K562 (cell line): Measurements from ENCODE around the gene GLRX5. TPM values are rescaled to one million over a fixed set of nuclear protein-coding genes. Genes with fewer than 3 reads are reported as not detected.
A peak's percentile ranks its signal among the peaks of the same experiment; 100 is the strongest.

Source experiments
- ATAC-seq: fragments of 200-7000 bp; cut with Tn5 transposase; 3 replicates; pipeline ENCODE4 v1.9.1; 2020; ENCODE audit warnings: moderate library complexity
- BruUV-seq: library from RNA; stranded (reverse); fragments of 400-500 nt; replicated peaks from 2 replicates; lab custom pipeline; 2021; lab: Mats Ljungman, UMichigan
- CTCF ChIA-PET: fragments of 300-600 bp; formaldehyde crosslinking; extraction: SDS; loops from one replicate; lab custom pipeline; 2021; ENCODE audit warnings: low intra/inter-chr PET ratio; lab: Yijun Ruan, JAX
- POLR2A ChIA-PET: fragments of 300-600, 350-650 bp; sonication (Branson Sonifier 250); formaldehyde crosslinking; extraction: SDS; loops from one replicate; lab custom pipeline; 2021; ENCODE audit warnings: antibody characterized with exemption, inconsistent platforms; lab: Yijun Ruan, JAX
- DNase-seq, 4 experiments: peaks; one replicate each; pipeline versions ENCODE4 v3.0.0 to v3.0.0-alpha.2; 2011 to 2018; ENCODE audit warnings: low spot score in 3 of 4, mixed read lengths in 3 of 4; ENCODE audit errors: extremely low read depth in 1 of 4
- FAIRE-seq: peaks from 2 replicates; lab custom pipeline; 2011; peaks lifted over from hg19 to GRCh38; lab: Jason Lieb, UNC
- H2AFZ ChIP-seq: 2 replicates; pipeline ENCODE4 v1.6.0; 2011; ENCODE audit warnings: low read depth, low read length, control low read depth, inconsistent platforms
- H3K27ac ChIP-seq: fragments of 200-600 bp; 3 replicates; pipeline ENCODE4 v1.8.0; 2011; ENCODE audit warnings: low read depth, mild to moderate bottlenecking, control low read depth, inconsistent platforms, low read length, moderate library complexity, mixed read lengths; ENCODE audit errors: extremely low read depth
- H3K27me3 ChIP-seq, 2 experiments: fragments of 300-600 bp in 1 of 2; 2 replicates in 1 of 2; 3 replicates in 1 of 2; pipeline versions ENCODE4 v1.6.0 to v1.8.0; 2011; ENCODE audit warnings: inconsistent platforms in 2 of 2, low read length in 2 of 2, mild to moderate bottlenecking in 1 of 2, mixed read lengths in 1 of 2, moderate library complexity in 1 of 2; ENCODE audit not compliant: control insufficient read depth in 2 of 2, insufficient read depth in 2 of 2
- H3K36me3 ChIP-seq: fragments of 300-600 bp; 3 replicates; pipeline ENCODE4 v1.8.0; 2011; ENCODE audit warnings: mild to moderate bottlenecking, low read length, inconsistent platforms; ENCODE audit not compliant: control insufficient read depth, insufficient read depth
- H3K4me1 ChIP-seq, 2 experiments: fragments of 200-600 bp in 1 of 2; replicated peaks in 1 of 2; 2 replicates in 1 of 2; 3 replicates in 1 of 2; pipeline versions ENCODE4 v1.5.1 to v1.8.0; 2011; ENCODE audit warnings: inconsistent platforms in 2 of 2, low read length in 2 of 2, mild to moderate bottlenecking in 1 of 2, mixed read lengths in 1 of 2, moderate library complexity in 1 of 2; ENCODE audit not compliant: control insufficient read depth in 2 of 2, insufficient read depth in 2 of 2
- H3K4me2 ChIP-seq: 2 replicates; pipeline ENCODE4 v1.6.1; 2011; ENCODE audit warnings: low read length, control low read depth, inconsistent platforms, mixed read lengths; ENCODE audit not compliant: insufficient read depth
- H3K4me3 ChIP-seq: fragments of 200-600 bp; sonication (generic), shearing (Covaris generic); 2 replicates; pipeline ENCODE4 v1.5.1; 2016; ENCODE audit warnings: control low read depth, inconsistent platforms
- H3K79me2 ChIP-seq: fragments of 200-600 bp; 3 replicates; pipeline ENCODE4 v1.8.0; 2011; ENCODE audit warnings: low read length, inconsistent platforms; ENCODE audit not compliant: control insufficient read depth, insufficient read depth
- H3K9ac ChIP-seq, 2 experiments: 2 replicates each; pipeline versions ENCODE4 v1.6.0 to v1.6.1; 2011; ENCODE audit warnings: low read depth in 2 of 2, low read length in 2 of 2, control low read depth in 1 of 2, inconsistent platforms in 1 of 2, mild to moderate bottlenecking in 1 of 2, mixed read lengths in 1 of 2; ENCODE audit not compliant: insufficient read depth in 1 of 2
- H3K9me1 ChIP-seq: one replicate; pipeline ENCODE4 v1.6.0; 2011; ENCODE audit warnings: inconsistent platforms, mild to moderate bottlenecking, low read length, moderate library complexity; ENCODE audit not compliant: control insufficient read depth, insufficient read depth
- H3K9me3 ChIP-seq: replicated peaks from 2 replicates; pipeline ENCODE4 v1.5.1; 2011; ENCODE audit warnings: low read depth, low read length, inconsistent platforms; ENCODE audit not compliant: control insufficient read depth, insufficient read depth
- H4K20me1 ChIP-seq: replicated peaks from 2 replicates; pipeline ENCODE4 v1.6.1; 2011; ENCODE audit warnings: low read length, inconsistent platforms, mixed read lengths; ENCODE audit not compliant: control insufficient read depth, insufficient read depth
- ATF3 ChIP-seq, 2 experiments: fragments of 450-650 bp in 1 of 2; sonication (generic) in 1 of 2; formaldehyde crosslinking in 1 of 2; IDR thresholded peaks in 1 of 2; conservative IDR thresholded peaks in 1 of 2; 2 replicates each; pipeline versions ENCODE4 v1.6.1 to v1.8.1; 2016 to 2023; ENCODE audit warnings: mild to moderate bottlenecking in 2 of 2, moderate library complexity in 2 of 2, inconsistent platforms in 1 of 2, missing genetic modification reagents in 1 of 2
- FOSL1 ChIP-seq: fragments of 200-800 bp; sonication (Bioruptor generic); conservative IDR thresholded peaks from 2 replicates; pipeline ENCODE4 v1.6.1; 2016; ENCODE audit warnings: missing genetic modification characterization, missing compliant biosample characterization
- RAD51 ChIP-seq: fragments of 450-650 bp; IDR thresholded peaks from 2 replicates; pipeline ENCODE4 v1.7.1; 2016; ENCODE audit warnings: low read depth, mild to moderate bottlenecking, borderline replicate concordance
- UBTF ChIP-seq, 2 experiments: IDR thresholded peaks; 2 replicates each; pipeline ENCODE4 v1.6.1; 2012; ENCODE audit warnings: improper control_type of control experiment in 2 of 2, low read depth in 2 of 2, low read length in 2 of 2, borderline replicate concordance in 1 of 2
- ZNF212 ChIP-seq: fragments of 450-650 bp; formaldehyde crosslinking; IDR thresholded peaks from 2 replicates; pipeline ENCODE4 v1.4.0; 2020; ENCODE audit warnings: mild to moderate bottlenecking
- ZNF76 ChIP-seq: fragments of 250-450 bp; sonication (Bioruptor Pico); IDR thresholded peaks from 2 replicates; pipeline ENCODE4 v1.4.0; 2020; ENCODE audit warnings: mild to moderate bottlenecking, moderate library complexity, borderline replicate concordance
- WGBS: fragments of 100-300 bp; shearing (Covaris generic); methylation state at CpG from one replicate; pipeline ENCODE4 v1.1.6; 2016; ENCODE audit warnings: low coverage, mixed read lengths; ENCODE audit not compliant: insufficient coverage; ENCODE audit errors: missing lambda C conversion rate; 5-methylcytosine and 5-hydroxymethylcytosine counted together
- in situ Hi-C: fragments of 300-500 bp; cut with MboI; formaldehyde crosslinking; loops from 4 replicates; pipeline ENCODE4 v1.15.0; 2018; ENCODE audit warnings: inconsistent platforms, mixed read lengths
- intact Hi-C: fragments of 100-400 bp; cut with micrococcal nuclease; formaldehyde crosslinking; loops from 2 replicates; pipeline ENCODE4 v1.14.2; 2022
- polyA plus RNA-seq, 8 experiments: library from polyadenylated mRNA; depleted of rRNA in 4 of 8; stranded (reverse) in 5 of 8; unstranded in 3 of 8; fragments of >200 nt; fragmentation: Nextera tagmentation in 2 of 8; fragmentation: Illumina TruSeq in 1 of 8; extraction: Ambion mirVana in 2 of 8; extraction: Trizol in 1 of 8; gene quantifications; 2 replicates each; pipeline versions ENCODE4 v1.2.1 to v1.2.3, GENCODE V29; 2011 to 2014; ENCODE audit warnings: inconsistent platforms in 1 of 8, missing spikeins in 1 of 8
- total RNA-seq, 7 experiments: library from RNA; depleted of rRNA in 6 of 7; stranded (reverse); fragments of >200 nt in 6 of 7; fragmentation: Illumina TruSeq in 2 of 7; extraction: Trizol in 2 of 7; gene quantifications; 2 replicates each; pipeline versions ENCODE4 v1.2.1 to v1.2.3, GENCODE V29; 2011 to 2021; ENCODE audit warnings: low replicate concordance in 1 of 7

GLRX5 gene
- total and polyA plus RNA-seq, 9 of the 15 experiments (the other 6 are each of a cell fraction or from before 2014, with no cell fraction given) = 16.7 to 96.8 (median 66.8) TPM

- TF ChIP-seq ZNF76 (CRISPR knock-in tag) (no peak), ZNF212 (CRISPR knock-in tag) (no peak)
These were observed 34.6 kb upstream of the GLRX5 start (continued) for GRCh38 chr14:95500201-95500681.

- Histone ChIP-seq H3K4me1 (peaks cover 3 to 4% of the 10 kb centered on the region in 2 experiments; a peak in 3 of 5 replicates), H3K79me2 (no peaks in the 10 kb centered on the region), H3K27ac (no peak overlapping the region), H3K4me3 (no peak overlapping the region), H4K20me1 (no peaks in the 10 kb centered on the region; the same call in 1 of the 2 replicates), H3K27me3 (no peaks in the 10 kb centered on the region; a peak in 1 of 5 replicates), H3K9me1 (no peaks in the 10 kb centered on the region), H2AFZ (no peak overlapping the region), H3K9ac (no peak overlapping the region), H3K4me2 (no peak overlapping the region), H3K9me3 (no peaks in the 10 kb centered on the region), H3K36me3 (no peaks in the 10 kb centered on the region)
- FAIRE-seq (no peak), DNase-seq (no peak), ATAC-seq (no peak)
- 40% methylated on average over 12 of the region's 14 CpGs for WGBS
- BruUV-seq = no TSS peak
- intact Hi-C loops = no loop called here
- CTCF ChIA-PET = no interaction called here
- POLR2A ChIA-PET = interaction anchor here (0.7 to 0.8 kb wide), 2 partner anchors 12 to 24 kb away, joined by 3 read pairs; no protein-coding TSS in a partner anchor
- TF ChIP-seq FOSL1 (tag) (peak; percentile 41; the same call in 1 of the 2 replicates), RAD51 (no peak), ATF3 (IDR thresholded peaks at IDR 0.05) (peak; percentile 38; the same call in 1 of the 2 replicates), ATF3 (CRISPR knock-in tag; conservative IDR thresholded peaks at IDR 0.05) (no peak), UBTF (IDR thresholded peaks at IDR 0.05; ENCODE audit: borderline replicate concordance in 1 of 2, low read depth in 2 of 2, low read length in 2 of 2) (no peak)
- in situ Hi-C loops = no loop called here
These were observed 34.0 kb upstream of the GLRX5 start for GRCh38 chr14:95500772-95501401.
